CD14-positive monocyte (primary cell): ENCODE data around the gene YJU2. TPM values are rescaled to one million over a fixed set of nuclear protein-coding genes. Genes with fewer than 3 reads are reported as not detected.

Experiments used
- DNase-seq, 3 donors: peaks; one replicate each; pipeline ENCODE4 v3.0.0-alpha.2; 2011 to 2022
- H2AFZ ChIP-seq: 2 replicates; pipeline ENCODE4 v1.6.0; 2012; ENCODE audit warnings: mild to moderate bottlenecking, low read depth, low read length, inconsistent platforms; ENCODE audit not compliant: insufficient read depth, poor library complexity, severe bottlenecking
- H3K27ac ChIP-seq, 2 donors: 1 replicate in 1 of 2; 2 replicates in 1 of 2; pipeline ENCODE4 v1.5.1; 2012 to 2013; ENCODE audit warnings: low read length in 2 of 2, control low read depth in 1 of 2, inconsistent platforms in 1 of 2, low read depth in 1 of 2, mild to moderate bottlenecking in 1 of 2
- H3K27me3 ChIP-seq, 2 donors: one replicate each; pipeline versions ENCODE4 v1.6.0 to v1.6.1; 2011 to 2013; ENCODE audit warnings: low read length in 2 of 2; ENCODE audit not compliant: control insufficient read depth in 2 of 2, insufficient read depth in 2 of 2
- H3K36me3 ChIP-seq, 2 donors: replicated peaks in 1 of 2; 1 replicate in 1 of 2; 2 replicates in 1 of 2; pipeline versions ENCODE4 v1.5.1 to v1.6.1; 2012 to 2013; ENCODE audit warnings: low read length in 2 of 2, control low read depth in 1 of 2, inconsistent platforms in 1 of 2, mild to moderate bottlenecking in 1 of 2; ENCODE audit not compliant: insufficient read depth in 2 of 2, control insufficient read depth in 1 of 2
- H3K4me1 ChIP-seq, 2 donors: 1 replicate in 1 of 2; 2 replicates in 1 of 2; pipeline versions ENCODE4 v1.5.1 to v1.6.1; 2012 to 2013; ENCODE audit warnings: low read length in 2 of 2, control low read depth in 1 of 2, inconsistent platforms in 1 of 2, mild to moderate bottlenecking in 1 of 2, moderate library complexity in 1 of 2; ENCODE audit not compliant: insufficient read depth in 2 of 2, control insufficient read depth in 1 of 2
- H3K4me2 ChIP-seq: replicated peaks from 2 replicates; pipeline ENCODE3; 2012; ENCODE audit warnings: low read length, moderate library complexity, mild to moderate bottlenecking; ENCODE audit not compliant: poor library complexity, severe bottlenecking; ENCODE audit errors: extremely low read depth
- H3K4me3 ChIP-seq, 3 experiments: fragments of 200-600 bp in 1 of 3; sonication (generic) in 1 of 3; replicated peaks in 1 of 3; 1 replicate in 2 of 3; 2 replicates in 1 of 3; pipeline ENCODE4 v1.5.1; 2011 to 2013; ENCODE audit warnings: low read length in 3 of 3, mild to moderate bottlenecking in 3 of 3, control low read depth in 2 of 3, low read depth in 2 of 3, inconsistent platforms in 1 of 3, moderate library complexity in 1 of 3
- H3K79me2 ChIP-seq: 2 replicates; pipeline ENCODE4 v1.6.0; 2012; ENCODE audit warnings: mild to moderate bottlenecking, control low read depth, inconsistent platforms, low read length, moderate library complexity; ENCODE audit not compliant: insufficient read depth
- H3K9ac ChIP-seq: 2 replicates; pipeline ENCODE4 v1.6.0; 2017; ENCODE audit warnings: low read length, mild to moderate bottlenecking; ENCODE audit not compliant: insufficient read depth, poor library complexity, severe bottlenecking
- H3K9me3 ChIP-seq, 2 donors: replicated peaks in 1 of 2; 1 replicate in 1 of 2; 2 replicates in 1 of 2; pipeline versions ENCODE4 v1.5.1 to v1.6.1; 2012 to 2013; ENCODE audit warnings: low read length in 2 of 2, control low read depth in 1 of 2; ENCODE audit not compliant: control insufficient read depth in 1 of 2, insufficient read depth in 1 of 2
- H4K20me1 ChIP-seq: 2 replicates; pipeline ENCODE4 v1.6.0; 2012; ENCODE audit warnings: mild to moderate bottlenecking, low read length, control low read depth, moderate library complexity; ENCODE audit not compliant: insufficient read depth
- H3K27ac Mint-ChIP-seq, 7 donors: one replicate each; pipeline ENCODE4 v1.8.0; 2020; ENCODE audit warnings: mild to moderate bottlenecking in 7 of 7, mixed read lengths in 7 of 7, moderate library complexity in 6 of 7, inconsistent platforms in 2 of 7
- H3K27me3 Mint-ChIP-seq, 3 donors: one replicate each; pipeline ENCODE4 v1.8.0; 2021 to 2022; ENCODE audit warnings: low read depth in 3 of 3, mild to moderate bottlenecking in 3 of 3, mixed read lengths in 3 of 3, moderate library complexity in 3 of 3, inconsistent platforms in 1 of 3
- H3K36me3 Mint-ChIP-seq, 2 donors: one replicate each; pipeline ENCODE4 v1.8.0; 2020; ENCODE audit warnings: mixed read lengths in 2 of 2, inconsistent platforms in 1 of 2, mild to moderate bottlenecking in 1 of 2
- H3K4me1 Mint-ChIP-seq: one replicate; pipeline ENCODE4 v1.8.0; 2020; ENCODE audit warnings: mild to moderate bottlenecking, mixed read lengths
- H3K4me3 Mint-ChIP-seq, 2 donors: one replicate each; pipeline ENCODE4 v1.8.0; 2020; ENCODE audit warnings: mild to moderate bottlenecking in 2 of 2, mixed read lengths in 2 of 2, moderate library complexity in 1 of 2
- H3K9me3 Mint-ChIP-seq, 7 donors: one replicate each; pipeline ENCODE4 v1.8.0; 2020 to 2022; ENCODE audit warnings: mixed read lengths in 7 of 7, mild to moderate bottlenecking in 6 of 7, moderate library complexity in 6 of 7, inconsistent platforms in 2 of 7
- WGBS: methylation state at CpG from one replicate; pipeline ENCODE4 v1.1.5; 2013; ENCODE audit warnings: missing lambda C conversion rate; ENCODE audit not compliant: insufficient coverage; 5-methylcytosine and 5-hydroxymethylcytosine counted together
- intact Hi-C, 2 donors: fragments of 100-400 bp; cut with micrococcal nuclease; formaldehyde crosslinking; loops; one replicate each; pipeline versions ENCODE4 v1.15.0 to v1.15.1; 2023
- polyA plus RNA-seq, 3 donors: library from polyadenylated mRNA; depleted of rRNA in 1 of 3; unstranded in 2 of 3; stranded (reverse) in 1 of 3; fragments of 300-500 nt in 2 of 3; fragments of >200 nt in 1 of 3; fragmentation: Illumina TruSeq in 2 of 3; gene quantifications; 1 replicate in 2 of 3; 2 replicates in 1 of 3; pipeline ENCODE4 v1.2.3, GENCODE V29; 2012 to 2021
- TF ChIP-seq, protein P1 (sequence below): fragments of 200-600 bp; IDR thresholded peaks from one replicate; pipeline ENCODE4 v1.8.0; 2022; ENCODE audit warnings: antibody characterized with exemption, mild to moderate bottlenecking

The YJU2 gene
- polyA plus RNA-seq, 3 donors, result 8.6 to 19.3 (median 13.4) TPM

DNA sequence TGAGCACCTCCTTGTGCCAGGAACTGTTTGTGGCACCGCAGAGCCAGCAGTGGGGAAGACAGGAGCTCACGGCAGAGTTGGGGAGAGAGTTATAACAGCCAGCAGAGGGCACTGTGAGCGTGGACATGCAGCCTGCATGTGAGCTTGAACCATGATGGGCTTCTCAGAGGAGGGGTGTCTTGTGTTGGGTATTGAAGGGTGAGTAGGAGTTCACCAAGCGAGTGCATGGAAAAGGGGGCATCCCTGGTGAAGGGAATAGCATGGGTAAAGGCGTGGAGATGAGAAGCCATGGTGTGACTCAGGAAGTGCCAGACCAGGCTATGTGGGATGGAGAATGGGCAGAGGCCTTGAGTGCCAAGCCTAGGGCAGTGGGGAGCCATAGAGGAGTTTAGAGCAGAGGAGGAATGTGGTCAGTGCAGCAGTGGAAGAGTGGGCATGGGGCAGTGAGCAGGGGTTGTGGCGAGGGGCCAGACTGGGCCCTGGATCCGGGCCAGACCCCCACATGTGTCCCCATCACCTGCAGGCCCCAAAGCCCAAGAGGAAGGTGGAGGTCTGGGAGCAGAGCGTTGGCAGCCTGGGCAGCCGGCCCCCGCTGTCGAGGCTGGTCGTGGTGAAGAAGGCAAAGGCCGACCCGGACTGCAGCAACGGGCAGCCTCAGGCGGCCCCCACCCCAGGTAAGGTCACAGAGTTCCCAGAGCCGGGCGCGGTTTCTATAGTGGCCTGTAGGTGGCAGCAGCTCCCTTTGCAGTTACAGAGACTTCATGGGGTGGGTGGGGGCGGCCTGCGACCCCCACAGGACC lies 20.4 kb downstream of the YJU2 start:
- WGBS, result 59% methylated on average over 11 of the region's 21 CpGs
- no peak overlapping the region for H3K4me2 ChIP-seq
- Mint-ChIP-seq H3K9me3 (peaks cover 0 to 4% (median 2%) of the 10 kb centered on the region in 7 donors), H3K4me1 (peaks cover 12% of the 10 kb centered on the region), H3K4me3 (no peak overlapping the region), H3K27ac (peak overlapping the region in 4 of 7 donors; percentile 50 to 60 (median 52)), H3K36me3 (peaks cover 55 to 88% of the 10 kb centered on the region in 2 donors), H3K27me3 (peaks cover 0 to 3% (median 2%) of the 10 kb centered on the region in 3 donors)
- H2AFZ ChIP-seq, result no peak overlapping the region
- no peak overlapping the region for H3K27ac ChIP-seq
- H3K4me3 ChIP-seq, result no peak overlapping the region
- no peaks in the 10 kb centered on the region for H3K27me3 ChIP-seq
- H3K9me3 ChIP-seq, result no peaks in the 10 kb centered on the region
- H3K36me3 ChIP-seq, result peaks cover 44 to 76% of the 10 kb centered on the region in 2 donors
- H4K20me1 ChIP-seq, result peaks cover 9% of the 10 kb centered on the region
- H3K4me1 ChIP-seq, result peaks cover 9 to 10% of the 10 kb centered on the region in 2 donors
- H3K79me2 ChIP-seq, result no peaks in the 10 kb centered on the region
- TF ChIP-seq, protein P1, sequence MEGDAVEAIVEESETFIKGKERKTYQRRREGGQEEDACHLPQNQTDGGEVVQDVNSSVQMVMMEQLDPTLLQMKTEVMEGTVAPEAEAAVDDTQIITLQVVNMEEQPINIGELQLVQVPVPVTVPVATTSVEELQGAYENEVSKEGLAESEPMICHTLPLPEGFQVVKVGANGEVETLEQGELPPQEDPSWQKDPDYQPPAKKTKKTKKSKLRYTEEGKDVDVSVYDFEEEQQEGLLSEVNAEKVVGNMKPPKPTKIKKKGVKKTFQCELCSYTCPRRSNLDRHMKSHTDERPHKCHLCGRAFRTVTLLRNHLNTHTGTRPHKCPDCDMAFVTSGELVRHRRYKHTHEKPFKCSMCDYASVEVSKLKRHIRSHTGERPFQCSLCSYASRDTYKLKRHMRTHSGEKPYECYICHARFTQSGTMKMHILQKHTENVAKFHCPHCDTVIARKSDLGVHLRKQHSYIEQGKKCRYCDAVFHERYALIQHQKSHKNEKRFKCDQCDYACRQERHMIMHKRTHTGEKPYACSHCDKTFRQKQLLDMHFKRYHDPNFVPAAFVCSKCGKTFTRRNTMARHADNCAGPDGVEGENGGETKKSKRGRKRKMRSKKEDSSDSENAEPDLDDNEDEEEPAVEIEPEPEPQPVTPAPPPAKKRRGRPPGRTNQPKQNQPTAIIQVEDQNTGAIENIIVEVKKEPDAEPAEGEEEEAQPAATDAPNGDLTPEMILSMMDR, result peak; percentile 89
- no peak overlapping the region for H3K9ac ChIP-seq
- peak; percentile 23 to 40 (median 36) for DNase-seq
- intact Hi-C loops, result loop anchor here (2.0 to 10.0 kb wide), 3 partner anchors 85 to 258 kb away; no protein-coding TSS in a partner anchor

DNA sequence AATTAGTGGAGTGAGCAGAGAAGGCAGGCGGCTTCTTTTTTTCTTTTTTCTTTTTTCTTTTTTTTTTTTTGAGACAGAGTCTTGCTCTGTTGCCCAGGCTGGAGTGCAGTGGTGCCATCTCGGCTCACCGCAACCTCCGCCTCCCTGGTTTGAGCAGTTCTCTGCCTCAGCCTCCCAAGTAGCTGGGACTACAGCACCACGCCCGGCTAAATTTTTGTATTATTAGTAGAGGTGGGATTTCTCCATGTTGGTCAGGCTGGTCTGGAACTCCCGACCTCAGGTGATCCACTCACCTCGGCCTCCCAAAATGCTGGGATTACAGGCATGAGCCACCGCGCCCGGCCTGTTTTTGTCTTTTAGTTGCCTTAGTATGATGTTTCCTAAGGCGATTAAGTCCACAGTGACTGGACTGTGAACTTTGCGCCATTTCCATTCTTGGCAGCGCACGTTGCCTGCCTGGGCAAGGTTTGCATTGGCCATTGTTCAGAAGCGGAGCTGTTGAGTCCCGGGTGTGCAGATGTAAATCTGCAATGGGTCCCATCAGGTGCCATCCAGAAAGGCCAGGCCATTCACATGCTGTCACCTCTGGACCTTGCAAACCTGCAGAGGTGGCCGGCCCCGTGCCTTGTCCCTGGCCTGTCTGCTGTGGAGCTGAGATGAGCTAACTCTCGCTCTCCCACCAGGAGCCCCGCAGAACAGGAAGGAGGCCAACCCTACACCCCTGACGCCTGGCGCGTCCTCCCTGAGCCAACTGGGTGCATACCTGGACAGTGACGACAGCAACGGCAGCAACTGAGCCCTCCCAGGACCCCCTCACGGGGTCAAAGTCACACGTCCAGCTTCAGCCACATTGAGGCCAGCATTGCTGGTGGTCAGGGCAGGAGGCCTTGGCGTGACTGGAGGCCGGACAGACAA lies 21.3 kb downstream of the YJU2 start:
- DNase-seq, result no peak
- WGBS, result 83% methylated on average over 24 of the region's 30 CpGs
- Histone ChIP-seq H3K9ac (no peak overlapping the region), H3K4me1 (peaks cover 9 to 10% of the 10 kb centered on the region in 2 donors), H3K4me3 (no peak overlapping the region), H3K9me3 (no peaks in the 10 kb centered on the region), H3K4me2 (no peak overlapping the region), H2AFZ (no peak overlapping the region), H4K20me1 (peaks cover 9% of the 10 kb centered on the region), H3K79me2 (no peaks in the 10 kb centered on the region), H3K36me3 (peaks cover 37 to 67% of the 10 kb centered on the region in 2 donors), H3K27me3 (no peaks in the 10 kb centered on the region), H3K27ac (no peak overlapping the region)
- H3K4me1 Mint-ChIP-seq, result peaks cover 12% of the 10 kb centered on the region
- TF ChIP-seq, protein P1, result peak; percentile 56
- peaks cover 49 to 82% of the 10 kb centered on the region in 2 donors for H3K36me3 Mint-ChIP-seq
- H3K27ac Mint-ChIP-seq, result no peak overlapping the region
- H3K4me3 Mint-ChIP-seq, result no peak overlapping the region
- intact Hi-C loops, result loop anchor here (2.0 to 10.0 kb wide), 3 partner anchors 84 to 257 kb away; no protein-coding TSS in a partner anchor
- peaks cover 0 to 3% (median 2%) of the 10 kb centered on the region in 3 donors for H3K27me3 Mint-ChIP-seq
- H3K9me3 Mint-ChIP-seq, result peaks cover 0 to 4% (median 2%) of the 10 kb centered on the region in 7 donors
